DMS53 (cell line): ENCODE data around the gene GRK5.
"Not testable (repeated sequence)": the region's sequence is repeated elsewhere in the genome, so short reads cannot be mapped to it uniquely, and the experiment has no call there.

Experiments used
- DNase-seq: peaks from one replicate; lab custom pipeline; 2025; lab: John Stamatoyannopoulos, UW

Gene GRK5

GRCh38 chr10:119250641-119251314 is 43.4 kb downstream of the GRK5 start:
- DNase-seq: no peak

DNA sequence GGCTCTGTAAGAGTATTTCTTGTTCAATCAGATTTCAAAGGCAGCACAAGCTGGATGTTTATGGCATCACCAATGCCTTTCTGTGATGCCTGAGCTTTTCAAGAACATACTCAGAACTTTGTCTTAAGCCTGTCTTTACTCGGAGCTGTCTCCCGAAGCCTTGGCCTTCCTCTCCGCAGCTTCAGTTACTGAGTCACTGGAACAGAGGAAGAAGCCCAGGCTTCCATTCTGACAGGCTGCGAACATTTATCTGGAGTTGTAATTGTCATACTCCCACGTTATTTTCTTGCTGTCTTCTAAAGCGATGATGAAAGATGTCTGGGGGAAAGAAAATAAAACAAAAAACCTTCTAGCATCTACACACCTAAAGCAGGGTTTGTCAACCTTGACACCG is 43.9 kb downstream of the GRK5 start:
- no peak for DNase-seq

- no peak for DNase-seq
Observed at GRCh38 chr10:119252051-119252465, 44.7 kb downstream of the GRK5 start.

DNA sequence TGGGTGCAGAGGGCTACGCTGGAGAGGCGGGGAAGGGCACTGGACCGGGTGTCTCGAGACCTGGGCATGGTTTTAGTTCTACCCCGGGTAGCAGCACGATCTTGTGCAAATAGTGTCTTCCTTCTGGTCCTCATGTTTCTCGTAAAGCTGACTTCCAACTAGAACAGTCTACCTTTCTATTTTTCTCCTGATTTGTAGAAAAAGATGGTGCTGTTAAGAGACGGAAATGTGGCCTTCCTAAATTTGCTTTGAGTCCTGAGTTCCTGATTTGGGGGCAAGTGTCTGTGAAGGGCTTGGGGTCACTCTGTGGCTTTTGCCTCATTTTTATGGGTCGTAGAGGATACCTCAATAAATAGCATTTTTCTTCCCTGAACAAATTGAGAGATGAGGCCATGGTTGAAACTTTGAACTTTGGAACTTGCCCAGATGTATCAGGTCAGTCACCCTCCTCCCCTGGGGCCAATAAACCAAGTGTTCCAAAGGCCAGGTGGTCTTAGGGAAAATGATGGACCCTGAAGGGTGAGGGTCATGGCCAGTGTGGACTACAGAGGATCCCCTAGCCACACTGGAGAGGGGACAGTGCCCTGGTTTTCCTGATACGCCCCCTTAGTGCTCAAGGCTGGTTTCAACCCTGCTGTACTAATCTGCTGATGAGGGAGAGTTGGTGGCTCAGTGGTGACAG is 45.2 kb downstream of the GRK5 start:
- no peak for DNase-seq

DNA sequence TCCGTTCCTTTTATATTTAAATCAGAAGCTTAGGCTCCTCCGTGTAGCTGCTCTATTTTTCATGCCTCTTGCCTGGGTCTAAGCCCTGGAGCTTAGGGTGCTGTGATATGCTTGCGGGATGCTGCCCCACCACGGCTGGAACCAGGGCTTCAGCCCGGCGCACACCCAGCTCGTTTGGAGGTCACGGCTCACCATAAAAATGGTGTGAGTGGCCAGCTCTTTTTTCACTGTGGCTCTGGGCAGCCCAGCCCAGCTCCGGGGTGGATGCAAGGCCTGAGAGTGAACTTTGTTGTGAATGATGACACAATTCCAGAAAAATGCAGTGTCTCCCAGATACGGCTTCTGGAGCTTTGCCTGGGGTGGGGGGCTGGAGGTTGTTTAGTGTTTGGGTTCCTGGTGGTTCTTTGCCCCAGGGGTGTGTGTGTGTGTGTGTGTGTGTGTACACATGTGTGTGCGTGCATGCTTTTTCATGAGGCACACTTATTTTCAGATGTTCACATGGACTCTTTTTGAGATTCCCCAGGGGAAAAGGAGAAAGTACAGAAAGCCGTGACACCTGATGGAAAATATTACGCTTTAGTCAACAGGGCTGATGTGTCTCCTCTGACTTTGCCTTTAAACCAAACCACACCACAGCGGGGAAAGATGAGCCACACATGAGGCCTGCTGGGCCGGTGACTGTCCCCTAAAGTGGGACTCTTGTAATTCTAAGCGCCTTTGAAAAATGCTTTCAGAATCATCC is 46.2 kb downstream of the GRK5 start:
- DNase-seq: no peak

GRCh38 chr10:119254335-119254734 is 47.0 kb downstream of the GRK5 start:
- DNase-seq: no peak

DNA sequence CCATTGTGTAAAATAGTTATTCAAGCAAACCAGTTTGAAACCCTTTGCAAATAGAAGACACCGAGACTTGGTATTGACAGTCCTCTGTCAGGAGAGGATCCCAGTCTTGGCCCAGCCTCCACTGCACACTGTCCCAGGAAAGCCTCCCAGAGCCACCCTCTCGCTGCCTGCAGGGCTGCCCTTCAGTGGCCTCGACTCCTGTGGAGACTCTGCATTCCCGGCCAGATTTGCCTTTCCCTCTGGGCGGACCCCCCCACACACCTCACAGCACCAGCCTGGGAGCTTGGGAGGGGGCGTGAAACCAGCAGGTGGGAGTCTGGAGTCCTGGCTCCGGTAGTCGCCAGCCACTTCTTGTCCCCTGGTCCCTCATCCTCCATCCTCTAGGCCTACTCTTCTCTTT is 48.7 kb downstream of the GRK5 start:
- DNase-seq: no peak

GRCh38 chr10:119256897-119257296 is 49.5 kb downstream of the GRK5 start:
- DNase-seq: no peak

GRCh38 chr10:119257899-119258419 is 50.6 kb downstream of the GRK5 start:
- DNase-seq: no peak

- DNase-seq: no peak
Observed at GRCh38 chr10:119259345-119259744, 52.0 kb downstream of the GRK5 start.

GRCh38 chr10:119261016-119261415 is 53.6 kb downstream of the GRK5 start:
- not testable (repeated sequence) for DNase-seq

GRCh38 chr10:119263951-119264617 is 56.7 kb downstream of the GRK5 start:
- peak; percentile 85 for DNase-seq

- no peak for DNase-seq
Observed at GRCh38 chr10:119265691-119266090, 58.3 kb downstream of the GRK5 start.

- DNase-seq: no peak
Observed at GRCh38 chr10:119267384-119267783, 60.0 kb downstream of the GRK5 start.

DNA sequence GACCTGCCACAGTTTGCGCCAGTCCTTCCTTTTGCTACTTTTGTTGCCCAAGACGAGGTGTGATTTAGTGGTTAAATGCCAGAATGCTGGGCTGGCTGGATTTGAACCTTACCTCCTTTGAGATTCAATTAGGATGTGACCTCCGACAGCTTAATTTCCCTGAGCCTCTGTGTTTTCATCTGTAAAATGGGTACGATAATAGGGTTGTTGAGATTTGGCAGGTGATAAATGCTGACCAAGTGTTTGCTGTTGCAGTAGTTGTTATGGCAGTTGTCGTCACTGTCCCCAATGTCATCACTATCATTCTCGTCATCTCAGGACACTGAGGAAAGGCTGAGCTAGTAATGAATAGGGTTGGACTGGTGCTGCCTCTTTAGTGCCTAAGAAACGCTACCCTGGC is 61.1 kb downstream of the GRK5 start:
- DNase-seq: no peak

DNA sequence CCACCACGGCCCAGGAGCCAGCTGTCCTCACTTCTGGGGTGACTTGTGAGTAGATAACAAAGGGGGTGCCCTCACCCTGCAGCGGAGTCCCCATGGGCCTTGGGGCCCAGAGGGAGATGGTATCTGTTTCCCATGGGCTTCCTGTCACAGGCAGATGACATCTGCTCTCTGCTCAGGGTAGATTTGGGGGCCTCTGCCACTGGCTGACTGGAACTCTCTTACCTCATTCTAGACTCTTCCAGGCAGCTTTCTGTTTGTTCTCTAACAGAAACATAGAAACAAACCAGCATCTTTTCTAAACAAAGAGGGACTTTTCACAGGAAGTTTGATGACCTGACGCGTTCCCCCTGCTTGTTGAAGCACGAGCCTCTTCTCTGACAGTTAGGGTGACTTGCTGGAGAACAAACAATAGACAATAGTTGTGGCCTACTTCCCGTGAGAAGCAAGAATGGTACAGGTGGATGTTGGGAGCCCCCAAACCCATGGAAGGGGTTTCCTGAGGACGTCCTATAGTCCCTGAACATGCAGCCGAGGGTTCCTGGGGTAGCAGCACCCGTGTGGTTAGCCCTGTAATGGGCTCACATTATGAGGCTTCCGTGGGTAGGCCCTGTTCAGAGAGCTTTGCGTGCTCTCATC is 61.6 kb downstream of the GRK5 start:
- DNase-seq: peak; percentile 18

DNA sequence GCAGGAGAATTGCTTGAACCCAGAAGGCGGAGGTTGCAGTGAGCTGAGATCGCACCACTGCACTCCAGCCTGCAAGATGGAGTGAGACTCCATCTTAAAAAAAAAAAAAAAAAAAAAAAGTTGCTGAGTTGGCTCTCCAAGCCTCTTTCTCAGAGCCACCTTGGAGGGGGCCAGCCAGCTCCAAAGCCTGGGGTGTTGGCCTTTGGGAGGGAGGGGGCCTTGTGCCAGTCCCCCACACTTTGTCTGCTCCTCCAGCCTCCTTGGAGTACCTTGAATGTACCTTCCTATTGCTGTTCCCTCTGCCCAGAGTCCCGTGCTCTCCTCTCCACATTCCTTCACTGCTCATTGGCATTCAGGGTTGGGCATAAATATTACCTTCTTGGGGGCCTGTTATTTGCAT is 62.4 kb downstream of the GRK5 start:
- DNase-seq: no peak

GRCh38 chr10:119270762-119271366 is 63.5 kb downstream of the GRK5 start:
- peak; percentile 94 for DNase-seq

DNA sequence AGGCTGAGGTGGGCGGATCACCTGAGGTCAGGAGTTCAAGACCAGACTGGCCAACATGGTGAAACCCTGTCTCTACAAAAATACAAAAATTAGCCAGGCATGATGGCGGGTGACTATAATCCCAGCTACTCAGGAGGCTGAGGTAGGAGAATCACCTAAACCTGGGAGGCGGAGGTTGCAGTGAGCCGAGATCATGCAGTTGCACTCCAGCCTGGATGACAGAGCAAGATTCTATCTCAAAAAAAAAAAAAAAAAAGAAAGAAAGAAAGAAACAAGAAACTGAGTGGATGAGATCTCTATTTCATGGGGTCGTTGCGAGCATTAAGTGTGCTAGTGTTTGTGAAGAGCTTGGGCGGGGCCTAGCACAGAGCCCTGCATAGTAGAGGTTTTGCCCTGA is 65.0 kb downstream of the GRK5 start:
- not testable (repeated sequence) for DNase-seq

DNA sequence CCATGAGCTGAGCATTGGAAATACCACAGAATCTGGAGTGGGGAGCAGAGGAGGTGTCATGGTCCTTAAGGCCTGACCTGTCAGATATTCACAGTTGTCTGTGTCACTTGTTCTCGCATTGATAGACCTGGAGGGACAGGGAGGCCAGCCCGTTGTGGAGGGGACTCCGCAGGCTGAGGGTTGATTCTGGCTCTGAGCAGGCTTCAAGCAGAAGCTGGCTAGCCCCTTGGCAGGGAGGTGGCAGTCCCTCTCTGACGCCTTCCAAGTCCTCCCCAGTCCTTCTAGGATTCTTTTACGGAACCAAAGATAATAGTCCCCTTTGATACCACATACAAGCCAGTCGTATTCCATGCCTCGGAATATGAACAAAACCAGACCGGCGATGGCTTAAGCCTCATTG is 65.4 kb downstream of the GRK5 start:
- no peak for DNase-seq

DNA sequence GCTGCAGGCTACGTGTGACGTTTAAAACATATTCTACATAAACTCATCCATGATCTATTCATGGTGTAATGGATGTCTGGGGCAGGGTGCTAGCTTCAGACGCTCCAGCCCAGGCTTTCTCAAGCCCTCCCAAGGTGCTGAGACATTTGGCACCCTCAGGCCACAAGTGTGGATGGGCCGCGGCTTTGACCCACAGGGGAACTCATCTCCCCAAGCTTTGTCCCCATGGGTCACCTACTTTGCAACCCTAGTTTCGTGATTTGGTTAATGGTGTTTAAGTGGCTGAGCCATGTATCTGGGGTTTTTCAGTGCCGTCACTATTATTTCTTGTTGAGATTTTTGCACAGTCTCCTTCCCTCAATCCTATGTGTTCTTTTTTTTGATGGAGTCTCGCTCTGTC is 66.0 kb downstream of the GRK5 start:
- DNase-seq: no peak
